AG09319 (cell line): ENCODE data around the gene DOK7.

Source experiments
- DNase-seq: peaks from one replicate; pipeline ENCODE4 v3.0.0-alpha.2; 2010; ENCODE audit warnings: low read depth; ENCODE audit errors: extremely low read depth
- TF ChIP-seq, protein P1 (sequence below): IDR thresholded peaks from 2 replicates; pipeline ENCODE4 v1.5.1; 2011; ENCODE audit warnings: low read depth, mild to moderate bottlenecking, inconsistent platforms, low read length, moderate library complexity

Gene DOK7

DNA sequence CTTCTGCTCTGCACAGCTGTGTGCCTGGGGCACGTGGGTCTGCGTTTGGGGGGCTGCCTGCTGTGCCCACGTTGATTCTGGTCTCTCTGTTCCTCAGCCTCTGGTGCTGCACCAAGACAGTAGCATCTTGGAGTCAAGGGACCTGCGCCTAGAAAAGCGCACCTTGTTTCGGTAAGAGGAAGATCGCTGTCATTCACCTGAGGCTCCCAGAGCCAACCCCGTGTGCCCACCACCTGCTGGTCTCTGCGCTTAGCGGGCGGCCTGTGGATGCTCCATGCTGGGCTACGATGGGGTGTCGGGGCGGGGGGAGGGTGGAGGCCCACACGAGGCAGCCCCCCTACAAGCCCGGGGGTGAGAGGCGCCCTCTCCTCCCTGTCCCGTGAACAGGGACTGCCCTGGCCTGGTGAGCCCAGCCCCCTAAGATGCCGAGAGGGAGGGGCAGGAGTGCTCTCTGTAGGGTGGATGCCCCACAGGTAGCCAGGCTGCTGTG lies 40.3 kb upstream of the DOK7 start:
- TF ChIP-seq, protein P1, sequence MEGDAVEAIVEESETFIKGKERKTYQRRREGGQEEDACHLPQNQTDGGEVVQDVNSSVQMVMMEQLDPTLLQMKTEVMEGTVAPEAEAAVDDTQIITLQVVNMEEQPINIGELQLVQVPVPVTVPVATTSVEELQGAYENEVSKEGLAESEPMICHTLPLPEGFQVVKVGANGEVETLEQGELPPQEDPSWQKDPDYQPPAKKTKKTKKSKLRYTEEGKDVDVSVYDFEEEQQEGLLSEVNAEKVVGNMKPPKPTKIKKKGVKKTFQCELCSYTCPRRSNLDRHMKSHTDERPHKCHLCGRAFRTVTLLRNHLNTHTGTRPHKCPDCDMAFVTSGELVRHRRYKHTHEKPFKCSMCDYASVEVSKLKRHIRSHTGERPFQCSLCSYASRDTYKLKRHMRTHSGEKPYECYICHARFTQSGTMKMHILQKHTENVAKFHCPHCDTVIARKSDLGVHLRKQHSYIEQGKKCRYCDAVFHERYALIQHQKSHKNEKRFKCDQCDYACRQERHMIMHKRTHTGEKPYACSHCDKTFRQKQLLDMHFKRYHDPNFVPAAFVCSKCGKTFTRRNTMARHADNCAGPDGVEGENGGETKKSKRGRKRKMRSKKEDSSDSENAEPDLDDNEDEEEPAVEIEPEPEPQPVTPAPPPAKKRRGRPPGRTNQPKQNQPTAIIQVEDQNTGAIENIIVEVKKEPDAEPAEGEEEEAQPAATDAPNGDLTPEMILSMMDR: no peak
- DNase-seq: no peak

DNA sequence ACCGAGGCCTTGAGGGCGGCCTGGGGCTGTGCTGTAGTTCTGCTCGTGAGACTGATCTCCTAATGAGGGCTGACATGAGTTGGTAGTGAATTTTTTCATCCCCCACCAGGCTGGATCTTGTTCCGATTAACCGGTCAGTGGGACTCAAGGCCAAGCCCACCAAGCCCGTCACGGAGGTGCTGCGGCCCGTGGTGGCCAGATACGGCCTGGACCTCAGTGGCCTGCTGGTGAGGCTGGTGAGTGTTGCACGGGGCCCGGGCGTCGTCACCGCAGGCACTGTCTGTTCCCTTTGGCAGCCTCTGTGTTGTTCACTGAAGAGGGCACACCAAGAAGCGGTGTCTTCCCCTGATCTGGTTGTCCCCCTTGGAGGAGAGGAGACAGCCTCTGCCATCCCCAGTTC lies 39.7 kb upstream of the DOK7 start:
- TF ChIP-seq, protein P1: no peak
- DNase-seq: no peak

DNA sequence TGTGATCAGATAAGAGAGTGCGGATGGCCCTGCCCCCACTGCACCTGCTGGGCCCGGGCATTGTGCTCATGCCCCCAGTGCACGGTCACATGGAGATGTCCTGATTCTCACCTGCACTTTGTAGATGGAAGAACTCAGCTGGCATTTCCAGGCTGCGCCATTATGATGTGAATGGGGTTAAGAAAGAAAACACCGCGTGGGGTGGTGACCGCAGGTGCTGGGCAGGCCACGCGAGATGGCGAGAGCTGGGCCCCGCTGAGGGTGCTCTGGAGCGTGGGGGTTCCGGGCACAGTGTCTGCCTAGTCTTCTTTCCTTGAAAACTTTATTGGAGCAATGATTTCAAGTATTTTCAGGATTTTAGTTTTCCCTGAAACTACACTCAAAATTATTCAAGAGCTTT lies 39.2 kb upstream of the DOK7 start:
- DNase-seq: no peak
- TF ChIP-seq, protein P1: no peak

DNA sequence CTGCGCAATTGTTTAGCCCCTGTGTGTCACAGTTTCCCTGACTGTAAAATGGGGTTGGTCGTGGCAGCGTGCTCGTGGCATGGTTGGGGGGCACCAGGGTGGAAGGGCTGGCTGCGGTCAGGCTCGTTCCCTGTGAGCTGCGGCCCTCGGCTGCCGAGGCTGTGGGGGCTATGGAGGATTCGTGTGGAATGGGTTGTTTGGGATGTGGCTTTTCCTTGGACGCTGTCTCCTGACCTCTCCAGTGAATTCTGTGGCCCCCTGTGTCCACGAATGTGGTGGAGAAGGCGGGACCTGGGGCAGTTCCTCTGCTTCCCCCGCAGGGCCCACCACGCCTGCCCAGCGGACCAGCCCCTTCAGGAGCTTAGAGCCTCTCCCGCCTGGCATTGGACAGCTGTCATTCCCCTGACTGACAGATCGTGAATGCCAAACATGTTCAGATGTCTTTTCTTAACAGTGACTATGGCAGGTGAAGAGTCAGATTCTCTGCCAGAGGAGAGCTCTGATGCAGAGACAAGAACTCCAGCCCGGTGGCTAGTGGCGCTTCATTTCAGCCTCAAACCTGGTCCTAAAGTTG lies 38.5 kb upstream of the DOK7 start:
- no peak for DNase-seq
- TF ChIP-seq, protein P1: no peak

DNA sequence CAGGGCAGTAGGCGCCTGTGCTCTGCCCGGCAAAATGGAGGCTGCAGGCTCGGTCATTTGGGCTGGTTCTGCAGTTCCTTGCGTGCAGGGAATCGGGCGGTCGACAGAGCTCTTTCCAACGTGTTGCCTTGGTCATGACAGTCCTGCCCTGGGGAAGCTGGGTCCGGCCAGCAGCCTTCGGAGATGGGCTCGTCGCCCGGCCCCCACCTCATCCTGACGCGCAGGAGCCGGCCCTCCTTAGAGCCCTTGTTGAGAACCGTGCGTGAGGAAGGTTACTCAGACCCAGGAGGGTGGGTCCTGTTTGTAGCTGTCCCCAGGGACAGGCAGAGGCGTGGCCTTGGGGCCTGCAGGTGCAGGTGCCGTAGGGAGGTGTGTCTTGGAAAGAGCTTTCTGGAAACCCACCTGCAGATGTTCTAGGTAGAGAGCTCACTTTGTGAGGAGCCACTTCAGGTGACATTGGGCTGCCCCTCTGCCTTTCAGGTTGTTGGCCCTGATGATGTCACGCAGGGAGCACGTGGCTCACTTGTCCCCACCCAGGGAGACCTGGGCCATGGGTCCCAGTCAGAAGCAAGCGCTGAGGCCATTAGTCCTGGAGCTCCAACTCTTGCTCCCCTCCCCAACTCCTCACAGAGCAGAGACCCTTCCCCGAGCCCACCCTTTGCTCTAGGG lies 36.5 kb upstream of the DOK7 start:
- DNase-seq: no peak
- TF ChIP-seq, protein P1: no peak

DNA sequence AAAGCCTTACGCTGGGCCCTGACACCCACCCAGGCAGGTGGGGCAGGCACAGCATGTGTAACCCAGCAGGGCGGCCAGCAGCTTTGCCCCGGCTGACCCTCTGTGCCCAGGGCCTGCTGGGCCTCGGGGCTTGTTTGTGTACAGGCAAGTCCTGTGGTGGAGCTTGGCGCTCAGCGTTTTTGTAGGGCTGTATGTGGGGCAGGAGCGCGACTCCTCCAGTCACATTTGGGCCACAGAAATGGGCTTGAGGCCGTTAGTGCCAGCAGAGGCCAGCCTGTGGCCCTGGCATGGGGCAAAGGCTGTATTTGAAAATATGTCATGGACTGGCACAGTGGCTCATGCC lies 36.0 kb upstream of the DOK7 start:
- TF ChIP-seq, protein P1: no peak

DNA sequence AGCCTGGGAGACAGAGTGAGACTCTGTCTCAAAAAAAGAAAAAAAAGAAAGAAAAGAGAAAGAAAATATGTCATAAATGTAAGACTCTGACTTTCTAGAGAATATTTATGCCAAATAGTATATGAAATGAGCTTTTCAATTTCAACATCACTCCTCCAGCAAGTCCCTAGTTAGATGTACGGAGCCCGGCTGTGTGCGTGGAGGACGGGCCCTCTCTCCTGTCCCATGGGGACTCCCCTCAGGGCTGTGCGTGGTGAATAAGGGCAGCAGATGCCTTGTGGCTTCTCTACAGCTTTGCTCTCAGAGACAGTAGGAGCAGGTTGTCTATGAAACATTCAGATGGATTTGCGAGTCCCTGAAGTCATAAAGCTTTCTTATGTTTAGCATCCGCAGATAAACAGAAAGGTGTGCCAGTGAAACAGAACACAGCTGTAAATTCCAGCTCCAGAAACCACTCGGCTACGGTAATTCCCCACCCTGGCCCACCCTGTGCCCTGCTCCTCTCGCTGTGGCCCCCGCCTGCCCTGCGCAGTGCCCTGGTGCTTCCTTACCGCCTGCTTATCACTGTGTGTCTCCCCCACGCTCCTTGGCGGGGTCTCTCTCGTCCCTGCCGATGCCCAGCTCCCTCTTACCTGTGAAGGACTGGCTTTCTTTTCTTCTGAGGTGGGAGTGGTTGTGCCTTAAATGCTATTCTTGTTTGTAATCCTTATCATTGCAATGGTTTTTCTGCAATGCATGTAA lies 35.2 kb upstream of the DOK7 start:
- TF ChIP-seq, protein P1: no peak
- DNase-seq: no peak

More for the DNA sequence above, 36.0 kb upstream of the DOK7 start:
- DNase-seq: no peak
